GM12873 (cell line): ENCODE data around the gene CHRM1.

ENCODE experiments used
- TF ChIP-seq, protein P1 (sequence below): IDR thresholded peaks from 2 replicates; pipeline ENCODE4 v1.5.1; 2012; ENCODE audit warnings: low read depth, mild to moderate bottlenecking, moderate library complexity, low read length, control low read depth; ENCODE audit not compliant: insufficient read depth; ENCODE audit errors: missing control alignments

Gene CHRM1

DNA sequence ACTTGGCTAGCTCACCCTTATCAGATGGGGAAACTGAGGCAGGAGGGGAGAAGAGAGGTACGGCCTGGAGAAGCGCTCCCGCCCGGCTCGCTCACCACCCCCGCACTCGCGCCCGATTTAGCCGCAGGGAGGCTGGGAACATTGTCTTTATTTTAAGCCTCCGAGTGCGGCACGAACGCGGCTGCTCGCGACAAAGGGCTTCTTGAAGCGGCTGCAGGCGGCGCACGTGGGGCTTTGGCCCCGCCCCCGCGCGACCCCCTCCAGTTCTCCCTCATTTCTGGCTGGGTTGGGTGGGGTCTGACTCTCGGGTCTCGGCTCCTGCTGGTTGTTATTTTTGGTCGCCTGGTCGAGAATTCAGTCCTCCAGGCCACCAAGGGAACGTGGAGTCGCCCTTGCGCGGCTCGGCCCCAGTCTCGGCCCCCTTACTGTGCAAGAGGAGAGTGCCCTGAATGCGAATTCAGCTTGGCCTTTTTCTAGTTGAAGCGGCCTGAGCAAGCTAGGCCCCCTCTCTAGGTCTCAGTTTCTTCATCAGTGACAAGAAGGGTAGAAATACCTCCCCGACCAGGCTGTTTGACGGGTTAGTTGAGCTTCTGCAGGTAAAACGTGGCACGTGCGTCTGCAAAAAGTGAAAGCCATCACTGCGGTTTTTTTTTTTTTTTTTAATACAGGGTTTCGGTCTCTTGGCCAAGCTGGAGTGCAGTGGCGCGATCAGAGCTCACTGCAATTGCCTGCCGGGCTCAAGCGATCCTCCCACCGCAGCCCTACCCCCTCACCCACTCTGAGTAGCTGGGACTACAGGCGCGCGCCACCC lies 2.6 kb upstream of the CHRM1 start:
- TF ChIP-seq, protein P1, sequence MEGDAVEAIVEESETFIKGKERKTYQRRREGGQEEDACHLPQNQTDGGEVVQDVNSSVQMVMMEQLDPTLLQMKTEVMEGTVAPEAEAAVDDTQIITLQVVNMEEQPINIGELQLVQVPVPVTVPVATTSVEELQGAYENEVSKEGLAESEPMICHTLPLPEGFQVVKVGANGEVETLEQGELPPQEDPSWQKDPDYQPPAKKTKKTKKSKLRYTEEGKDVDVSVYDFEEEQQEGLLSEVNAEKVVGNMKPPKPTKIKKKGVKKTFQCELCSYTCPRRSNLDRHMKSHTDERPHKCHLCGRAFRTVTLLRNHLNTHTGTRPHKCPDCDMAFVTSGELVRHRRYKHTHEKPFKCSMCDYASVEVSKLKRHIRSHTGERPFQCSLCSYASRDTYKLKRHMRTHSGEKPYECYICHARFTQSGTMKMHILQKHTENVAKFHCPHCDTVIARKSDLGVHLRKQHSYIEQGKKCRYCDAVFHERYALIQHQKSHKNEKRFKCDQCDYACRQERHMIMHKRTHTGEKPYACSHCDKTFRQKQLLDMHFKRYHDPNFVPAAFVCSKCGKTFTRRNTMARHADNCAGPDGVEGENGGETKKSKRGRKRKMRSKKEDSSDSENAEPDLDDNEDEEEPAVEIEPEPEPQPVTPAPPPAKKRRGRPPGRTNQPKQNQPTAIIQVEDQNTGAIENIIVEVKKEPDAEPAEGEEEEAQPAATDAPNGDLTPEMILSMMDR = no peak

DNA sequence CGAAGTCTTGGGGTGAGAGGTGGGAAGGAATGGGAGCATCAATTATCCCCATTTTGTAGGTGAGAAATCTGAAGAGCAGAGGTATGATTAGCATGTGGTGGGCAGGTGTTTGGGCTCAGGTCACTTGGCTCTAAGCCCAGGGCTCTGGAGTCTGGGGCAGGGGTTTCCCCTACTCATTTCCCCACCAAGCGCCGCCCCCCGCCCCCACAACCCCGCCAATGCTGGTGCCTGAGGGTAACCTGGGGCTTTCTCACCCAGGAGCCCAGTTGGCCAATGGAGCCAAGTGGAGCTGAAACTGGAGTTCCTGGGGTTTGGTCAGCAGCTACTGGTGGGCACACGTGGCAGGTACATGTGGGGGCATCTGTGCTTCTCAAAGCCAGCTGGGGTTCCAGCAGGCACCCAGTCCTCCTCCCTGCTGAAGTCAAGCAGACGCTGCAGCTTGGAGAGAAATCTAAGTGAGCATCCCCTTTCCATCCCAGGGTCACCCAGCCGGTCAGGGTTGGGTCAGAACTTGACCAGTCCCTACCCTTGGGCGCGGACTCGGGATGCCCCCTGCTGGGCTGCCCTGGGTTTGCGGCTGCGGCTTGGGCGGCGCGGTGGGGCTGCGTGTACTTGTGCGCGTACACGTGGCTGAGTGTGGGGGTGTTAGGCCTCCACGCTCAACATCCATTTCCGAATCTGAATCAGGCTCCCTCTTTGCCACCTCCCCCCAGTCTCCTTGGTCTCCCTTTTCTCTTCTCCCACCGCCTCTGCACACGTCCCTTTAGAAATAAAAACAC lies 1.7 kb upstream of the CHRM1 start:
- TF ChIP-seq, protein P1 = peak; percentile 73

DNA sequence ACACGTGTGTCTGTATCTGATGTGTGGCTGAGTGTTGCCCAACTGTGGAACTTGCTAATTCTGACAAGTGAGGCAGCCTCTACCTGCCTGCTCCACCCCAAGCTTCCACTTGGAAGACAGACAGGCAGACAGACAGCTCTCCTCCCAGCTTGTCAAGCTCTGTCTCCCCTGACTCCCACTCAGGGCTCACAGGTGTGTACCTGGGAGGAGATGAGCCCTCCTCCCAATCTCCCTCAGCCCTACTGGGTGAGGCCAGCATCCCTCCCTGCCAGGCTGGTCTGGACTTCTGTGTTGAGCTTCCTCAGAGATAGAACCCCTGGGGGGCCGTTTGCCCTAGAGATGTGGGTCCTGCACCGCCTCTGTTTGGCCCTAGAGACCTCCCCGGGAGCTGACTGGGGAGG lies 1.0 kb upstream of the CHRM1 start:
- TF ChIP-seq, protein P1 = no peak

DNA sequence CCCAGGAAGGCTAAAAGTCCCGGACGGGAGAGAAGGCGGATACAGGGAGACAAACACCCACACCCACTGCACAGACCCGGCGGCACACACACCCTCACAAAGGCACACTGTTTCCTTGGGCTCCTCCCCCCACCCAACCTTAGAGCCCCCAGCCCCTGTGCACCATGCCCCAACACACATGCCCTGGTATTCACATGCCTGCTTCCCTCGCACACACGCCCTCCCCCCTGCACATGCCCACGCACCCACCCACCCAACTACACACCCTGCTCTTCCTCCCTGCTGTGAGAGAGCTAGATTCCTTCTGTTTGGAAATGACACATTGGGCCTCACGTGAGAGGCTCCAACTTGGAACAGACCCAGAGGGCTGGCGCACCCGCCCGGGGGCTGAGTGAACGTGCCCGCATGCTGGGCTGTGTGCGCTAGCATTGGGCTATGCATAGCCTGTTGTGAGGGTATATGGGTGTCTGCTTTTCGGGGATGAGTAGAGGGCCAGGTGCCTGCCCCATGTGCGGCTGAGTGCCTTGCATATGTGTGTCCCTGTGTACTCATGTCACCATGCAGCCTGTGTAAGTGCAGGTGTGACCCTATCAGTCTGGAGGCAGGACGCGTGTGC lies 518 bp upstream of the CHRM1 start:
- TF ChIP-seq, protein P1 = no peak

DNA sequence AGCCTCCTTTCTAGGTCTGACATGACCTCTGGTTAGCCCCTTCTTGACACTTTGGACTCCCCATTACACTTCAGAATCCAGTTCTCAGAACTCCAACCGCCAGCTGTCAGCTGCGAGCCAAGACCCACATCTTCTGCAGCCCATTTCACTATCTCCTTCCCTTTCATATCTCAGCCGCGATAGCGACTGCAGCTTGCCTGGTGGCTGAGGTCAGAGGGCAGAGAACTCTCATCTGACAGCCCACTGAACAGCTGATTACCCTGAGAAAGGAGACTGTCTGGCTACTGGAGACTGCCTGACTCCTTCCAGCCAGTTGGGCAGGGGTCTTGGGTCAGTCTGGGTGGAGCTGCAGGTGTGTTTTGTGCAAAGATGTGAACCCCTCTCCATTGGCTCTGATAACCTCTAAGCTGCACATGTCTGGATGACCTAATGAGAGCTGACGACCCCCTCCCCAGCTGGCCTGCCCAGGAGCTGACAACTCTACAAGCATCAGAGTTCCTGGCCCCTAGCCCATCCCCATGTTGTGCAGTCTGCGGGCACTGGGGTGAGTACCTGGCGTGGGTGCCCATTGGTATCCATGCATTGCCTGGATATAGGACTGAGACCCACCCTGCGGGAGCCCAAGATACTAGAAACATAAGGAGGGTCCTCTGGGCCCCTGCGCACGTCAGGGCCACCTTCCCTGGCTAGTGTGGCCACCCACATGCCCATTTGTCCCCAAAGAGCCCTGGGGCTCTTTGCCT lies 1.1 kb downstream of the CHRM1 start:
- TF ChIP-seq, protein P1 = no peak

DNA sequence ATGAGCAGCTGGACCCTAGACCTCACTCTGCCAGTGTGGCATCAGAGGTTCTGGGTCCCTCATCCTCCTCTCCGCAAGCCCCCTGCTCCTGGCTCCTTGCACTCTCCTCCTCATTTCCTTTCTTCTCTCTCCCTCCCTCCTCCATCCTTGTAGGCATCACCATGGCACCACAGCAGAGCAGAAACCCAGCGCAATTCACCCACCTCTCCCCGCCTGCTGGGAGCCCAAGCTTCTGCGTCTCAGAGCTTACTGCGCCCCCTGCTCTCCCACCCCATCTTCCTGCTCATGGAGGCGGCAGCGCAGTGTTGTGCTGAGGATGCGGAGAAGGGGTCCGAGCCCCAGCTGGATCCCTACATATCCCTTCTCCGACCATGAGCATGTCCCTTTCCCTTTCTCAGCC lies 1.7 kb downstream of the CHRM1 start:
- TF ChIP-seq, protein P1 = no peak
